GM12875 (cell line): ENCODE measurements around the gene SEC14L6.

Experiments used
- H3K4me3 ChIP-seq: one replicate; pipeline ENCODE4 v1.5.1; 2011; ENCODE audit warnings: low read depth, low read length, control low read depth
- CTCF ChIP-seq: IDR thresholded peaks from 2 replicates; pipeline ENCODE4 v1.5.1; 2011; ENCODE audit warnings: low read depth, mild to moderate bottlenecking, control low read depth, inconsistent platforms, low read length, moderate library complexity, borderline replicate concordance; ENCODE audit not compliant: insufficient read depth

SEC14L6 gene

GRCh38 chr22:30506507-30506968, 40.0 kb downstream of the SEC14L6 start:
- no peak for TF ChIP-seq CTCF
- no peak overlapping the region for H3K4me3 ChIP-seq

- no peak for TF ChIP-seq CTCF
- H3K4me3 ChIP-seq, result no peak overlapping the region
These were observed 43.0 kb downstream of the SEC14L6 start for GRCh38 chr22:30503551-30503950.

- H3K4me3 ChIP-seq, result no peak overlapping the region
- no peak for TF ChIP-seq CTCF
These were observed 43.6 kb downstream of the SEC14L6 start for GRCh38 chr22:30502911-30503310.

GRCh38 chr22:30502153-30502552, 44.4 kb downstream of the SEC14L6 start:
- no peak overlapping the region for H3K4me3 ChIP-seq
- TF ChIP-seq CTCF, result no peak

- TF ChIP-seq CTCF, result no peak
- H3K4me3 ChIP-seq, result no peak overlapping the region
These were observed 45.9 kb downstream of the SEC14L6 start for GRCh38 chr22:30500628-30501027.

GRCh38 chr22:30497466-30498150, 48.9 kb downstream of the SEC14L6 start:
- TF ChIP-seq CTCF, result no peak
- H3K4me3 ChIP-seq, result no peak overlapping the region

GRCh38 chr22:30495041-30495784, 51.3 kb downstream of the SEC14L6 start:
- TF ChIP-seq CTCF, result no peak
- no peak overlapping the region for H3K4me3 ChIP-seq
